Panc1 (cell line): ENCODE data around the gene TSPAN2. TPM values are rescaled to one million over a fixed set of nuclear protein-coding genes. Genes with fewer than 3 reads are reported as not detected.

Experiments
- ATAC-seq: fragments of 200-7000 bp; cut with Tn5 transposase; 2 replicates; pipeline ENCODE4 v1.9.1; 2020; ENCODE audit warnings: mild to moderate bottlenecking, moderate library complexity
- BruUV-seq: library from RNA; stranded (reverse); fragments of 400-500 nt; replicated peaks from 2 replicates; lab custom pipeline; 2021; lab: Mats Ljungman, UMichigan
- CTCF ChIA-PET: fragments of 300-600 bp; sonication (Branson Sonifier 250); formaldehyde crosslinking; loops from one replicate; lab custom pipeline; 2022; ENCODE audit warnings: antibody characterized with exemption; lab: Charles Lee
- POLR2A ChIA-PET: fragments of 300-600 bp; sonication (Branson Sonifier 250); formaldehyde crosslinking; loops from one replicate; lab custom pipeline; 2022; ENCODE audit warnings: antibody characterized with exemption; lab: Charles Lee
- DNase-seq: peaks from one replicate; pipeline ENCODE4 v3.0.0-alpha.2; 2010; ENCODE audit warnings: low read depth, low spot score
- H3K27ac ChIP-seq: 2 replicates; pipeline ENCODE4 v1.5.1; 2011; ENCODE audit warnings: mild to moderate bottlenecking, low read length, inconsistent platforms
- H3K27me3 ChIP-seq: fragments of 200-500 bp; sonication (Bioruptor generic); 2 replicates; pipeline ENCODE4 v1.6.0; 2014; ENCODE audit warnings: low read length, inconsistent platforms; ENCODE audit not compliant: control insufficient read depth, insufficient read depth
- H3K36me3 ChIP-seq: fragments of 200-500 bp; sonication (Bioruptor generic); 2 replicates; pipeline ENCODE4 v1.5.1; 2014; ENCODE audit warnings: inconsistent platforms, mild to moderate bottlenecking, low read length, moderate library complexity; ENCODE audit not compliant: control insufficient read depth, insufficient read depth
- H3K4me1 ChIP-seq: 2 replicates; pipeline ENCODE4 v1.5.1; 2011; ENCODE audit warnings: inconsistent platforms, mild to moderate bottlenecking, low read length, moderate library complexity; ENCODE audit not compliant: control insufficient read depth, insufficient read depth
- H3K4me3 ChIP-seq, 2 experiments: 2 replicates each; pipeline ENCODE4 v1.5.1; 2011 to 2012; ENCODE audit warnings: low read depth in 2 of 2, low read length in 2 of 2, mild to moderate bottlenecking in 2 of 2, inconsistent platforms in 1 of 2, moderate library complexity in 1 of 2
- H3K9me3 ChIP-seq: fragments of 200-500 bp; sonication (Bioruptor generic); 2 replicates; pipeline ENCODE4 v1.5.1; 2014; ENCODE audit warnings: low read depth, mild to moderate bottlenecking, inconsistent platforms, low read length, moderate library complexity; ENCODE audit not compliant: control insufficient read depth, insufficient read depth
- POLR2AphosphoS5 ChIP-seq: IDR thresholded peaks from 2 replicates; pipeline ENCODE4 v1.6.1; 2012; ENCODE audit warnings: mild to moderate bottlenecking, low read depth, low read length, moderate library complexity
- SIN3A ChIP-seq: IDR thresholded peaks from 2 replicates; pipeline ENCODE4 v1.6.1; 2012; ENCODE audit warnings: low read depth, mild to moderate bottlenecking, low read length, moderate library complexity, borderline replicate concordance; ENCODE audit not compliant: insufficient read depth
- TCF7L2 ChIP-seq: IDR thresholded peaks from 2 replicates; pipeline ENCODE4 v1.6.1; 2011; ENCODE audit warnings: mild to moderate bottlenecking, low read depth, low read length, inconsistent platforms
- in situ Hi-C: cut with HindIII; loops from 2 replicates; pipeline ENCODE4 v1.10.0; 2016; ENCODE audit warnings: low sequenced_read_pairs, low pct_unique_long_range_greater_than_20kb
- intact Hi-C: fragments of 100-400 bp; cut with micrococcal nuclease; formaldehyde crosslinking; loops from one replicate; pipeline ENCODE4 v1.10.0; 2022; ENCODE audit not compliant: unreplicated experiment
- total RNA-seq: library from RNA; stranded (reverse); gene quantifications from one replicate; pipeline ENCODE4 v1.2.1, GENCODE V29; 2021; ENCODE audit not compliant: unreplicated experiment
- TF ChIP-seq, protein P1 (sequence below), 2 experiments: IDR thresholded peaks; 2 replicates each; pipeline ENCODE4 v1.6.1; 2011 to 2012; ENCODE audit warnings: low read depth in 2 of 2, control low read depth in 1 of 2, low read length in 1 of 2, mild to moderate bottlenecking in 1 of 2, moderate library complexity in 1 of 2; ENCODE audit not compliant: insufficient read depth in 1 of 2
- TF ChIP-seq, protein P2 (sequence below): fragments of 450-650 bp; IDR thresholded peaks from 2 replicates; pipeline ENCODE4 v1.5.1; 2017; ENCODE audit warnings: mild to moderate bottlenecking

TSPAN2 gene
- total RNA-seq, 1 experiment from 2014 or later: not detected

- intact Hi-C loops (no loop called here), in situ Hi-C loops (no loop called here)
- TF ChIP-seq TCF7L2: no peak
- TF ChIP-seq, protein P1, sequence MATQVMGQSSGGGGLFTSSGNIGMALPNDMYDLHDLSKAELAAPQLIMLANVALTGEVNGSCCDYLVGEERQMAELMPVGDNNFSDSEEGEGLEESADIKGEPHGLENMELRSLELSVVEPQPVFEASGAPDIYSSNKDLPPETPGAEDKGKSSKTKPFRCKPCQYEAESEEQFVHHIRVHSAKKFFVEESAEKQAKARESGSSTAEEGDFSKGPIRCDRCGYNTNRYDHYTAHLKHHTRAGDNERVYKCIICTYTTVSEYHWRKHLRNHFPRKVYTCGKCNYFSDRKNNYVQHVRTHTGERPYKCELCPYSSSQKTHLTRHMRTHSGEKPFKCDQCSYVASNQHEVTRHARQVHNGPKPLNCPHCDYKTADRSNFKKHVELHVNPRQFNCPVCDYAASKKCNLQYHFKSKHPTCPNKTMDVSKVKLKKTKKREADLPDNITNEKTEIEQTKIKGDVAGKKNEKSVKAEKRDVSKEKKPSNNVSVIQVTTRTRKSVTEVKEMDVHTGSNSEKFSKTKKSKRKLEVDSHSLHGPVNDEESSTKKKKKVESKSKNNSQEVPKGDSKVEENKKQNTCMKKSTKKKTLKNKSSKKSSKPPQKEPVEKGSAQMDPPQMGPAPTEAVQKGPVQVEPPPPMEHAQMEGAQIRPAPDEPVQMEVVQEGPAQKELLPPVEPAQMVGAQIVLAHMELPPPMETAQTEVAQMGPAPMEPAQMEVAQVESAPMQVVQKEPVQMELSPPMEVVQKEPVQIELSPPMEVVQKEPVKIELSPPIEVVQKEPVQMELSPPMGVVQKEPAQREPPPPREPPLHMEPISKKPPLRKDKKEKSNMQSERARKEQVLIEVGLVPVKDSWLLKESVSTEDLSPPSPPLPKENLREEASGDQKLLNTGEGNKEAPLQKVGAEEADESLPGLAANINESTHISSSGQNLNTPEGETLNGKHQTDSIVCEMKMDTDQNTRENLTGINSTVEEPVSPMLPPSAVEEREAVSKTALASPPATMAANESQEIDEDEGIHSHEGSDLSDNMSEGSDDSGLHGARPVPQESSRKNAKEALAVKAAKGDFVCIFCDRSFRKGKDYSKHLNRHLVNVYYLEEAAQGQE (IDR thresholded peaks at IDR 0.05; ENCODE audit: insufficient read depth in 1 of 2, low read depth in 2 of 2, low read length in 1 of 2): no peak
- no peak for TF ChIP-seq SIN3A
- no peak for TF ChIP-seq POLR2AphosphoS5
- TF ChIP-seq, protein P2, sequence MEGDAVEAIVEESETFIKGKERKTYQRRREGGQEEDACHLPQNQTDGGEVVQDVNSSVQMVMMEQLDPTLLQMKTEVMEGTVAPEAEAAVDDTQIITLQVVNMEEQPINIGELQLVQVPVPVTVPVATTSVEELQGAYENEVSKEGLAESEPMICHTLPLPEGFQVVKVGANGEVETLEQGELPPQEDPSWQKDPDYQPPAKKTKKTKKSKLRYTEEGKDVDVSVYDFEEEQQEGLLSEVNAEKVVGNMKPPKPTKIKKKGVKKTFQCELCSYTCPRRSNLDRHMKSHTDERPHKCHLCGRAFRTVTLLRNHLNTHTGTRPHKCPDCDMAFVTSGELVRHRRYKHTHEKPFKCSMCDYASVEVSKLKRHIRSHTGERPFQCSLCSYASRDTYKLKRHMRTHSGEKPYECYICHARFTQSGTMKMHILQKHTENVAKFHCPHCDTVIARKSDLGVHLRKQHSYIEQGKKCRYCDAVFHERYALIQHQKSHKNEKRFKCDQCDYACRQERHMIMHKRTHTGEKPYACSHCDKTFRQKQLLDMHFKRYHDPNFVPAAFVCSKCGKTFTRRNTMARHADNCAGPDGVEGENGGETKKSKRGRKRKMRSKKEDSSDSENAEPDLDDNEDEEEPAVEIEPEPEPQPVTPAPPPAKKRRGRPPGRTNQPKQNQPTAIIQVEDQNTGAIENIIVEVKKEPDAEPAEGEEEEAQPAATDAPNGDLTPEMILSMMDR: no peak
- ChIA-PET CTCF (no interaction called here), POLR2A (no interaction called here)
- peaks cover 2% of the 10 kb centered on the region; the same call in 1 of the 2 replicates for H3K27me3 ChIP-seq
- ATAC-seq: no peak
- no peak overlapping the region for H3K27ac ChIP-seq
- H3K36me3 ChIP-seq: no peaks in the 10 kb centered on the region
- no peaks in the 10 kb centered on the region for H3K9me3 ChIP-seq
- no TSS peak for BruUV-seq
- no peak for DNase-seq
- no peaks in the 10 kb centered on the region for H3K4me1 ChIP-seq
- no peak overlapping the region for H3K4me3 ChIP-seq
Observed at GRCh38 chr1:115078708-115079107, 10.6 kb downstream of the TSPAN2 start.

- Histone ChIP-seq H3K4me3 (no peak overlapping the region), H3K27ac (no peak overlapping the region), H3K9me3 (no peaks in the 10 kb centered on the region), H3K36me3 (no peaks in the 10 kb centered on the region), H3K27me3 (peaks cover 2% of the 10 kb centered on the region; the same call in 1 of the 2 replicates), H3K4me1 (no peaks in the 10 kb centered on the region)
- in situ Hi-C loops (no loop called here), intact Hi-C loops (no loop called here)
- no peak for DNase-seq
- no TSS peak for BruUV-seq
- TF ChIP-seq, protein P1 (IDR thresholded peaks at IDR 0.05; ENCODE audit: insufficient read depth in 1 of 2, low read depth in 2 of 2, low read length in 1 of 2): no peak
- TF ChIP-seq, protein P2: no peak
- TF ChIP-seq TCF7L2: no peak
- TF ChIP-seq POLR2AphosphoS5: no peak
- TF ChIP-seq SIN3A: no peak
- ATAC-seq: no peak
- ChIA-PET POLR2A (no interaction called here), CTCF (no interaction called here)
Observed at GRCh38 chr1:115077984-115078330, 11.3 kb downstream of the TSPAN2 start.
